Loucy (cell line): ENCODE measurements around the gene MATCAP1.

ENCODE experiments used
- H2AFZ ChIP-seq: fragments of 200-600 bp; sonication (generic); 2 replicates; pipeline ENCODE4 v1.6.0; 2016; ENCODE audit warnings: antibody characterized with exemption, mild to moderate bottlenecking, low read length, moderate library complexity
- H3F3A ChIP-seq: fragments of 200-600 bp; 2 replicates; pipeline ENCODE4 v1.6.0; 2016; ENCODE audit warnings: antibody characterized with exemption, low read depth, mild to moderate bottlenecking
- H3K27me3 ChIP-seq: fragments of 200-600 bp; sonication (generic); 2 replicates; pipeline ENCODE4 v1.6.1; 2014; ENCODE audit warnings: low read length, mild to moderate bottlenecking; ENCODE audit not compliant: insufficient read depth, poor library complexity, severe bottlenecking
- H3K36me3 ChIP-seq: fragments of 200-600 bp; sonication (generic); 2 replicates; pipeline ENCODE4 v1.6.1; 2016; ENCODE audit warnings: low read length; ENCODE audit not compliant: insufficient read depth
- H3K4me1 ChIP-seq: fragments of 200-600 bp; sonication (generic); 2 replicates; pipeline ENCODE4 v1.5.1; 2014; ENCODE audit warnings: low read length, mild to moderate bottlenecking; ENCODE audit not compliant: insufficient read depth, poor library complexity, severe bottlenecking
- H3K4me2 ChIP-seq: fragments of 200-600 bp; sonication (generic); 2 replicates; pipeline ENCODE4 v1.6.0; 2014; ENCODE audit warnings: antibody characterized with exemption, low read length, low read depth, mild to moderate bottlenecking; ENCODE audit not compliant: poor library complexity, severe bottlenecking
- H3K4me3 ChIP-seq: fragments of 200-600 bp; sonication (generic); 2 replicates; pipeline ENCODE4 v1.5.1; 2014; ENCODE audit warnings: low read length, mild to moderate bottlenecking, mixed read lengths; ENCODE audit not compliant: poor library complexity, severe bottlenecking
- H3K79me2 ChIP-seq: fragments of 200-600 bp; sonication (generic); 2 replicates; pipeline ENCODE4 v1.6.1; 2014; ENCODE audit warnings: low read length; ENCODE audit not compliant: insufficient read depth
- H3K9ac ChIP-seq: fragments of 200-600 bp; sonication (generic); 2 replicates; pipeline ENCODE4 v1.6.0; 2014; ENCODE audit warnings: mild to moderate bottlenecking, low read depth, low read length, moderate library complexity; ENCODE audit not compliant: poor library complexity, severe bottlenecking
- H3K9me2 ChIP-seq: fragments of 200-600 bp; sonication (generic); replicated peaks from 2 replicates; pipeline ENCODE4 v1.6.1; 2016; ENCODE audit warnings: low read depth, low read length, mixed read lengths
- H3K9me3 ChIP-seq: fragments of 200-600 bp; sonication (generic); 2 replicates; pipeline ENCODE4 v1.6.1; 2014; ENCODE audit warnings: mild to moderate bottlenecking, antibody characterized with exemption, low read length, low read depth; ENCODE audit not compliant: insufficient read depth
- H4K20me1 ChIP-seq: fragments of 200-600 bp; sonication (generic); 2 replicates; pipeline ENCODE4 v1.6.0; 2014; ENCODE audit warnings: antibody characterized with exemption, low read length, mild to moderate bottlenecking; ENCODE audit not compliant: insufficient read depth, poor library complexity, severe bottlenecking
- CTCF ChIP-seq: fragments of 200-600 bp; sonication (generic); conservative IDR thresholded peaks from 2 replicates; pipeline ENCODE4 v1.5.1; 2014; ENCODE audit warnings: mild to moderate bottlenecking, antibody characterized with exemption, low read length
- EZH2phosphoT487 ChIP-seq: fragments of 200-600 bp; IDR thresholded peaks from 2 replicates; pipeline ENCODE4 v1.6.1; 2018; ENCODE audit warnings: antibody characterized with exemption, mild to moderate bottlenecking, moderate library complexity, borderline replicate concordance

The MATCAP1 gene

GRCh38 chr16:67202956-67203493 is 19.3 kb upstream of the MATCAP1 start:
- Histone ChIP-seq H3K4me2 (no peak overlapping the region), H3K4me3 (no peak overlapping the region), H3K36me3 (peaks cover 42% of the 10 kb centered on the region; the same call in 1 of the 2 replicates), H4K20me1 (no peaks in the 10 kb centered on the region), H3F3A (no peaks in the 10 kb centered on the region), H3K9ac (no peak overlapping the region), H3K27me3 (no peaks in the 10 kb centered on the region), H3K4me1 (no peaks in the 10 kb centered on the region), H3K9me3 (no peaks in the 10 kb centered on the region), H3K79me2 (no peaks in the 10 kb centered on the region), H3K9me2 (no peaks in the 10 kb centered on the region), H2AFZ (no peak overlapping the region)
- TF ChIP-seq CTCF (no peak), EZH2phosphoT487 (no peak)

- Histone ChIP-seq H3K4me2 (no peak overlapping the region), H3K9ac (no peak overlapping the region), H2AFZ (no peak overlapping the region), H3K27me3 (no peaks in the 10 kb centered on the region), H3K4me1 (no peaks in the 10 kb centered on the region), H3K79me2 (no peaks in the 10 kb centered on the region), H3K9me3 (no peaks in the 10 kb centered on the region), H3K9me2 (no peaks in the 10 kb centered on the region), H3F3A (no peaks in the 10 kb centered on the region), H4K20me1 (no peaks in the 10 kb centered on the region), H3K4me3 (no peak overlapping the region), H3K36me3 (peaks cover 45% of the 10 kb centered on the region; the same call in 1 of the 2 replicates)
- TF ChIP-seq CTCF = no peak
- TF ChIP-seq EZH2phosphoT487 = no peak
Measured at GRCh38 chr16:67202426-67202825, 18.7 kb upstream of the MATCAP1 start.

- Histone ChIP-seq H2AFZ (no peak overlapping the region), H3F3A (no peaks in the 10 kb centered on the region), H3K9me2 (no peaks in the 10 kb centered on the region), H3K9me3 (no peaks in the 10 kb centered on the region), H3K79me2 (peaks cover 3% of the 10 kb centered on the region; the same call in 1 of the 2 replicates), H4K20me1 (peaks cover 3% of the 10 kb centered on the region), H3K4me1 (peaks cover 3% of the 10 kb centered on the region), H3K9ac (no peak overlapping the region), H3K4me3 (no peak overlapping the region), H3K27me3 (no peaks in the 10 kb centered on the region), H3K4me2 (no peak overlapping the region), H3K36me3 (peaks cover 52% of the 10 kb centered on the region; the same call in 1 of the 2 replicates)
- TF ChIP-seq EZH2phosphoT487 = no peak
Measured at GRCh38 chr16:67201411-67202345, 17.9 kb upstream of the MATCAP1 start.
